ENCODE results near the gene AGPAT4. TPM values are rescaled to one million over a fixed set of nuclear protein-coding genes. Genes with fewer than 3 reads are reported as not detected.
A peak's percentile ranks its signal among the peaks of the same experiment; 100 is the strongest.

Gene AGPAT4
- total RNA-seq, 4 donors from 2014 or later = 10.5 to 20.8 (median 12.6) TPM

- 27 to 32% methylated on average over 11 of the region's 11 CpGs for WGBS, 2 donors
- Histone ChIP-seq H3K4me1 (peaks cover 0 to 28% (median 0%) of the 10 kb centered on the region in 4 donors), H3K36me3 (no peaks in the 10 kb centered on the region), H3K27ac (peak overlapping the region in 2 of 4 donors; percentile 87 to 88), H3K27me3 (no peaks in the 10 kb centered on the region), H3K4me3 (peak overlapping the region; percentile 43 to 76 (median 59)), H3K9me3 (no peaks in the 10 kb centered on the region)
- no peak for DNase-seq (ENCODE audit: low spot score in 2 of 2)
- no peak for TF ChIP-seq CTCF (IDR thresholded peaks at IDR 0.05)
- no peak for TF ChIP-seq EP300 (IDR thresholded peaks at IDR 0.05)
- no peak for TF ChIP-seq POLR2A (IDR thresholded peaks at IDR 0.05)
These were observed 1.1 kb downstream of the AGPAT4 start for GRCh38 chr6:161272635-161273273.

GRCh38 chr6:161271343-161272030 lies 2.4 kb downstream of the AGPAT4 start:
- Histone ChIP-seq H3K4me1 (peaks cover 0 to 28% (median 0%) of the 10 kb centered on the region in 4 donors), H3K36me3 (no peaks in the 10 kb centered on the region), H3K4me3 (no peak overlapping the region), H3K27me3 (no peaks in the 10 kb centered on the region), H3K27ac (peak overlapping the region in 1 of 4 donors; percentile 12), H3K9me3 (no peaks in the 10 kb centered on the region)
- TF ChIP-seq POLR2A (IDR thresholded peaks at IDR 0.05) (no peak), EP300 (IDR thresholded peaks at IDR 0.05) (no peak), CTCF (IDR thresholded peaks at IDR 0.05) (no peak)
- DNase-seq (ENCODE audit: low spot score in 2 of 2) = no peak
- 73% methylated on average over 8 of the region's 8 CpGs for WGBS, 2 donors

GRCh38 chr6:161270116-161270515 lies 3.7 kb downstream of the AGPAT4 start:
- Histone ChIP-seq H3K27me3 (no peaks in the 10 kb centered on the region), H3K9me3 (no peaks in the 10 kb centered on the region), H3K4me1 (peaks cover 0 to 28% (median 0%) of the 10 kb centered on the region in 4 donors), H3K4me3 (no peak overlapping the region), H3K27ac (no peak overlapping the region), H3K36me3 (no peaks in the 10 kb centered on the region)
- 89 to 92% methylated on average over 5 of the region's 5 CpGs for WGBS, 2 donors
- TF ChIP-seq EP300 (IDR thresholded peaks at IDR 0.05) (no peak), CTCF (IDR thresholded peaks at IDR 0.05) (no peak), POLR2A (IDR thresholded peaks at IDR 0.05) (no peak)
- no peak for DNase-seq (ENCODE audit: low spot score in 2 of 2)

GRCh38 chr6:161269310-161269709 lies 4.6 kb downstream of the AGPAT4 start:
- TF ChIP-seq POLR2A (IDR thresholded peaks at IDR 0.05) (no peak), EP300 (IDR thresholded peaks at IDR 0.05) (no peak), CTCF (IDR thresholded peaks at IDR 0.05) (no peak)
- 94 to 99% methylated on average over 6 of the region's 6 CpGs for WGBS, 2 donors
- Histone ChIP-seq H3K36me3 (no peaks in the 10 kb centered on the region), H3K4me3 (no peak overlapping the region), H3K27me3 (no peaks in the 10 kb centered on the region), H3K27ac (no peak overlapping the region), H3K9me3 (no peaks in the 10 kb centered on the region), H3K4me1 (peaks cover 0 to 19% (median 0%) of the 10 kb centered on the region in 4 donors)
- no peak for DNase-seq (ENCODE audit: low spot score in 2 of 2)

GRCh38 chr6:161268531-161269210 lies 5.2 kb downstream of the AGPAT4 start:
- 80 to 87% methylated on average over 7 of the region's 7 CpGs for WGBS, 2 donors
- H3K4me1 ChIP-seq = peaks cover 0 to 18% (median 0%) of the 10 kb centered on the region in 4 donors
- H3K9me3 ChIP-seq = no peaks in the 10 kb centered on the region
- no peak overlapping the region for H3K27ac ChIP-seq
- no peak overlapping the region for H3K4me3 ChIP-seq
- H3K36me3 ChIP-seq = no peaks in the 10 kb centered on the region
- no peak for DNase-seq (ENCODE audit: low spot score in 2 of 2)
- no peak for TF ChIP-seq EP300 (IDR thresholded peaks at IDR 0.05)
- no peak for TF ChIP-seq POLR2A (IDR thresholded peaks at IDR 0.05)
- TF ChIP-seq CTCF (IDR thresholded peaks at IDR 0.05) = no peak
- no peaks in the 10 kb centered on the region for H3K27me3 ChIP-seq
